ENCODE results near the gene FUT3.
"Not testable (repeated sequence)": the region's sequence is repeated elsewhere in the genome, so short reads cannot be mapped to it uniquely, and the experiment has no call there.

FUT3 gene

GRCh38 chr19:5851302-5851701 is at the start of gene FUT3:
TSS of gene FUT3 (minus strand) at chr19:5851449.
- DNase-seq (ENCODE audit: low spot score): no peak

GRCh38 chr19:5900976-5901375 is 49.7 kb upstream of the FUT3 start:
- no peak for DNase-seq (ENCODE audit: low spot score)

- no peak for DNase-seq (ENCODE audit: low spot score)
Measured at GRCh38 chr19:5899728-5900526, 48.7 kb upstream of the FUT3 start.

GRCh38 chr19:5897189-5897969 is 46.1 kb upstream of the FUT3 start:
- no peak for DNase-seq (ENCODE audit: low spot score)

GRCh38 chr19:5896365-5897076 is 45.3 kb upstream of the FUT3 start:
- no peak for DNase-seq (ENCODE audit: low spot score)

- DNase-seq (ENCODE audit: low spot score): no peak
Measured at GRCh38 chr19:5895890-5896289, 44.6 kb upstream of the FUT3 start.

- DNase-seq (ENCODE audit: low spot score): no peak
Measured at GRCh38 chr19:5895409-5895808, 44.2 kb upstream of the FUT3 start.

GRCh38 chr19:5894704-5895349 is 43.6 kb upstream of the FUT3 start:
- DNase-seq (ENCODE audit: low spot score): no peak

- DNase-seq (ENCODE audit: low spot score): no peak
Measured at GRCh38 chr19:5893907-5894703, 42.9 kb upstream of the FUT3 start.

GRCh38 chr19:5893296-5893903 is 42.2 kb upstream of the FUT3 start:
- DNase-seq (ENCODE audit: low spot score): no peak

- no peak for DNase-seq (ENCODE audit: low spot score)
Measured at GRCh38 chr19:5892772-5893275, 41.6 kb upstream of the FUT3 start.

GRCh38 chr19:5891938-5892771 is 40.9 kb upstream of the FUT3 start:
- no peak for DNase-seq (ENCODE audit: low spot score)

- DNase-seq (ENCODE audit: low spot score): no peak
Measured at GRCh38 chr19:5891572-5891937, 40.3 kb upstream of the FUT3 start.

- no peak for DNase-seq (ENCODE audit: low spot score)
Measured at GRCh38 chr19:5890099-5890498, 38.9 kb upstream of the FUT3 start.

GRCh38 chr19:5889288-5889971 is 38.2 kb upstream of the FUT3 start:
- DNase-seq (ENCODE audit: low spot score): no peak

- DNase-seq (ENCODE audit: low spot score): not testable (repeated sequence)
Measured at GRCh38 chr19:5884065-5884811, 33.0 kb upstream of the FUT3 start.

- DNase-seq (ENCODE audit: low spot score): not testable (repeated sequence)
Measured at GRCh38 chr19:5883157-5883873, 32.1 kb upstream of the FUT3 start.

- no peak for DNase-seq (ENCODE audit: low spot score)
Measured at GRCh38 chr19:5882421-5882968, 31.2 kb upstream of the FUT3 start.
